Neuronal stem cell (in vitro differentiated cells): ENCODE results near the gene USO1.

Experiments used
- DNase-seq: peaks from one replicate; pipeline ENCODE4 v3.0.0-alpha.2; 2013; ENCODE audit warnings: low spot score
- H2AFZ ChIP-seq: one replicate; pipeline ENCODE4 v1.6.1; 2013; ENCODE audit warnings: mild to moderate bottlenecking, low read length, inconsistent platforms
- H2AK5ac ChIP-seq: 2 replicates; pipeline ENCODE4 v1.6.1; 2013; ENCODE audit warnings: low read depth, mild to moderate bottlenecking, inconsistent platforms, low read length, moderate library complexity, mixed read lengths
- H2BK120ac ChIP-seq: 2 replicates; pipeline ENCODE4 v1.6.1; 2013; ENCODE audit warnings: low read depth, mild to moderate bottlenecking, inconsistent platforms, low read length, moderate library complexity, mixed read lengths
- H2BK12ac ChIP-seq: one replicate; pipeline ENCODE4 v1.6.1; 2013; ENCODE audit warnings: low read length, inconsistent platforms
- H2BK15ac ChIP-seq: 2 replicates; pipeline ENCODE4 v1.6.1; 2013; ENCODE audit warnings: mild to moderate bottlenecking, low read length, inconsistent platforms, mixed read lengths
- H2BK5ac ChIP-seq: one replicate; pipeline ENCODE4 v1.6.1; 2013; ENCODE audit warnings: inconsistent platforms, mild to moderate bottlenecking, low read length, moderate library complexity
- H3K14ac ChIP-seq: one replicate; pipeline ENCODE4 v1.6.1; 2013; ENCODE audit warnings: low read length, inconsistent platforms
- H3K18ac ChIP-seq: 2 replicates; pipeline ENCODE4 v1.6.1; 2013; ENCODE audit warnings: low read length, inconsistent platforms
- H3K23ac ChIP-seq: 2 replicates; pipeline ENCODE4 v1.6.1; 2013; ENCODE audit warnings: low read depth, mild to moderate bottlenecking, mixed read lengths, low read length, inconsistent platforms; ENCODE audit not compliant: poor library complexity
- H3K27ac ChIP-seq: replicated peaks from 3 replicates; pipeline ENCODE4 v1.5.1; 2013; ENCODE audit warnings: low read length, inconsistent platforms
- H3K27me3 ChIP-seq, 3 experiments: 2 replicates each; pipeline ENCODE4 v1.6.1; 2013; ENCODE audit warnings: low read length in 3 of 3, mild to moderate bottlenecking in 2 of 3, inconsistent platforms in 1 of 3, low read depth in 1 of 3, mixed read lengths in 1 of 3, moderate library complexity in 1 of 3; ENCODE audit not compliant: control insufficient read depth in 3 of 3, insufficient read depth in 3 of 3
- H3K36me3 ChIP-seq, 2 donors: replicated peaks in 1 of 2; 2 replicates each; pipeline ENCODE4 v1.6.1; 2013; ENCODE audit warnings: low read length in 2 of 2; ENCODE audit not compliant: control insufficient read depth in 2 of 2, insufficient read depth in 2 of 2
- H3K4ac ChIP-seq: 2 replicates; pipeline ENCODE4 v1.6.1; 2013; ENCODE audit warnings: inconsistent platforms, mild to moderate bottlenecking, low read length, moderate library complexity
- H3K4me1 ChIP-seq, 2 donors: 1 replicate in 1 of 2; 2 replicates in 1 of 2; pipeline ENCODE4 v1.6.1; 2013; ENCODE audit warnings: low read length in 2 of 2, low read depth in 1 of 2; ENCODE audit not compliant: control insufficient read depth in 2 of 2, insufficient read depth in 1 of 2
- H3K4me2 ChIP-seq: one replicate; pipeline ENCODE4 v1.6.1; 2013; ENCODE audit warnings: mild to moderate bottlenecking, low read length, inconsistent platforms; ENCODE audit not compliant: insufficient read depth, poor library complexity, severe bottlenecking
- H3K4me3 ChIP-seq, 2 donors: 2 replicates each; pipeline ENCODE4 v1.5.1; 2013; ENCODE audit warnings: low read length in 2 of 2, mild to moderate bottlenecking in 2 of 2, inconsistent platforms in 1 of 2, moderate library complexity in 1 of 2
- H3K79me1 ChIP-seq: one replicate; pipeline ENCODE4 v1.6.1; 2013; ENCODE audit warnings: low read depth, mild to moderate bottlenecking, inconsistent platforms, low read length, moderate library complexity
- H3K9ac ChIP-seq: one replicate; pipeline ENCODE4 v1.6.1; 2013; ENCODE audit warnings: mild to moderate bottlenecking, low read depth, low read length, inconsistent platforms; ENCODE audit not compliant: poor library complexity
- H3K9me3 ChIP-seq, 2 donors: replicated peaks in 1 of 2; 2 replicates each; pipeline versions ENCODE3 to v1.6.1; 2013; ENCODE audit warnings: low read length in 2 of 2, mild to moderate bottlenecking in 2 of 2, inconsistent platforms in 1 of 2, low read depth in 1 of 2, mixed read lengths in 1 of 2, moderate library complexity in 1 of 2; ENCODE audit not compliant: control insufficient read depth in 2 of 2, insufficient read depth in 1 of 2
- H4K8ac ChIP-seq: one replicate; pipeline ENCODE4 v1.6.1; 2013; ENCODE audit warnings: low read depth, mild to moderate bottlenecking, inconsistent platforms, low read length, moderate library complexity
- H4K91ac ChIP-seq: one replicate; pipeline ENCODE4 v1.6.1; 2013; ENCODE audit warnings: low read length, low read depth, mild to moderate bottlenecking, inconsistent platforms; ENCODE audit not compliant: poor library complexity
- WGBS, 2 donors: extraction: QIAGEN DNeasy Blood & Tissue Kit; methylation state at CpG; one replicate each; pipeline ENCODE4 v1.1.7; 2013; ENCODE audit warnings: missing lambda C conversion rate in 2 of 2, mixed read lengths in 1 of 2; ENCODE audit not compliant: insufficient read length in 2 of 2, insufficient replicate concordance in 1 of 2; ENCODE audit errors: extremely low coverage in 2 of 2; 5-methylcytosine and 5-hydroxymethylcytosine counted together

USO1 gene

GRCh38 chr4:75779105-75779757 lies 54.9 kb downstream of the USO1 start:
- no peak overlapping the region for H3K4me2 ChIP-seq
- no peak overlapping the region for H3K23ac ChIP-seq
- H3K9me3 ChIP-seq = peaks cover 0 to 7% of the 10 kb centered on the region in 2 donors
- no peak overlapping the region for H2BK5ac ChIP-seq
- peaks cover 7 to 100% of the 10 kb centered on the region in 2 donors for H3K36me3 ChIP-seq
- H2AK5ac ChIP-seq = no peak overlapping the region
- no peak overlapping the region for H2AFZ ChIP-seq
- H3K4ac ChIP-seq = no peak overlapping the region
- H2BK12ac ChIP-seq = no peak overlapping the region
- no CpG with 5 or more reads among the region's 5 CpGs for WGBS, 2 donors
- no peak overlapping the region for H3K27ac ChIP-seq
- no peak overlapping the region for H4K91ac ChIP-seq
- no peak overlapping the region for H3K18ac ChIP-seq
- H3K4me3 ChIP-seq = no peak overlapping the region
- H3K4me1 ChIP-seq = no peaks in the 10 kb centered on the region
- no peaks in the 10 kb centered on the region for H3K79me1 ChIP-seq
- no peak overlapping the region for H2BK15ac ChIP-seq
- H4K8ac ChIP-seq = no peak overlapping the region
- DNase-seq = no peak
- no peak overlapping the region for H3K9ac ChIP-seq
- no peak overlapping the region for H3K14ac ChIP-seq
- no peaks in the 10 kb centered on the region for H3K27me3 ChIP-seq
- H2BK120ac ChIP-seq = no peak overlapping the region

GRCh38 chr4:75781305-75781704 lies 56.9 kb downstream of the USO1 start:
- H3K36me3 ChIP-seq = peaks cover 9 to 98% of the 10 kb centered on the region in 2 donors
- H3K27me3 ChIP-seq = no peaks in the 10 kb centered on the region
- no peaks in the 10 kb centered on the region for H3K79me1 ChIP-seq
- H4K8ac ChIP-seq = no peak overlapping the region
- no peak overlapping the region for H2BK15ac ChIP-seq
- H3K18ac ChIP-seq = no peak overlapping the region
- no peak overlapping the region for H3K23ac ChIP-seq
- H2AFZ ChIP-seq = no peak overlapping the region
- H3K4me3 ChIP-seq = no peak overlapping the region
- no peak overlapping the region for H2AK5ac ChIP-seq
- H2BK12ac ChIP-seq = no peak overlapping the region
- H3K9ac ChIP-seq = no peak overlapping the region
- H2BK120ac ChIP-seq = no peak overlapping the region
- DNase-seq = no peak
- no peak overlapping the region for H4K91ac ChIP-seq
- H3K4me1 ChIP-seq = no peaks in the 10 kb centered on the region
- H3K4ac ChIP-seq = no peak overlapping the region
- H3K14ac ChIP-seq = no peak overlapping the region
- peaks cover 0 to 5% of the 10 kb centered on the region in 2 donors for H3K9me3 ChIP-seq
- no peak overlapping the region for H2BK5ac ChIP-seq
- no peak overlapping the region for H3K27ac ChIP-seq
- no peak overlapping the region for H3K4me2 ChIP-seq

- no peak overlapping the region for H3K9ac ChIP-seq
- no peaks in the 10 kb centered on the region for H3K9me3 ChIP-seq
- WGBS, 2 donors = no CpG with 5 or more reads among the region's 1 CpG
- no peaks in the 10 kb centered on the region for H3K27me3 ChIP-seq
- H4K91ac ChIP-seq = no peak overlapping the region
- H4K8ac ChIP-seq = no peak overlapping the region
- H2BK15ac ChIP-seq = no peak overlapping the region
- H2BK120ac ChIP-seq = no peak overlapping the region
- no peak overlapping the region for H3K14ac ChIP-seq
- no peak overlapping the region for H3K4me3 ChIP-seq
- H2AK5ac ChIP-seq = no peak overlapping the region
- DNase-seq = no peak
- H2BK12ac ChIP-seq = no peak overlapping the region
- H2AFZ ChIP-seq = no peak overlapping the region
- peaks cover 8 to 91% of the 10 kb centered on the region in 2 donors for H3K36me3 ChIP-seq
- H3K23ac ChIP-seq = no peak overlapping the region
- H3K4me1 ChIP-seq = no peaks in the 10 kb centered on the region
- no peak overlapping the region for H3K18ac ChIP-seq
- H3K27ac ChIP-seq = no peak overlapping the region
- no peak overlapping the region for H3K4me2 ChIP-seq
- no peak overlapping the region for H2BK5ac ChIP-seq
- no peak overlapping the region for H3K4ac ChIP-seq
- no peaks in the 10 kb centered on the region for H3K79me1 ChIP-seq
These were observed 62.1 kb downstream of the USO1 start for GRCh38 chr4:75786526-75786925.

GRCh38 chr4:75786938-75787337 lies 62.6 kb downstream of the USO1 start:
- H3K36me3 ChIP-seq = peaks cover 8 to 91% of the 10 kb centered on the region in 2 donors
- H3K4me2 ChIP-seq = no peak overlapping the region
- H2BK15ac ChIP-seq = no peak overlapping the region
- H2BK120ac ChIP-seq = no peak overlapping the region
- H3K14ac ChIP-seq = no peak overlapping the region
- H2AK5ac ChIP-seq = no peak overlapping the region
- H3K9ac ChIP-seq = no peak overlapping the region
- no peaks in the 10 kb centered on the region for H3K9me3 ChIP-seq
- H3K79me1 ChIP-seq = no peaks in the 10 kb centered on the region
- WGBS, 2 donors = no CpG with 5 or more reads among the region's 1 CpG
- no peak overlapping the region for H3K23ac ChIP-seq
- no peak overlapping the region for H4K8ac ChIP-seq
- H3K27ac ChIP-seq = no peak overlapping the region
- H2BK5ac ChIP-seq = no peak overlapping the region
- H3K4me3 ChIP-seq = no peak overlapping the region
- no peak for DNase-seq
- H4K91ac ChIP-seq = no peak overlapping the region
- no peak overlapping the region for H2AFZ ChIP-seq
- H3K18ac ChIP-seq = no peak overlapping the region
- H2BK12ac ChIP-seq = no peak overlapping the region
- no peaks in the 10 kb centered on the region for H3K27me3 ChIP-seq
- no peaks in the 10 kb centered on the region for H3K4me1 ChIP-seq
- no peak overlapping the region for H3K4ac ChIP-seq
